A673 (cell line): ENCODE measurements around the gene TPO.

Experiments
- EZH2 ChIP-seq: fragments of 200-600 bp; sonication (generic); IDR thresholded peaks from 2 replicates; pipeline ENCODE4 v1.6.1; 2017; ENCODE audit warnings: borderline replicate concordance, low read depth, mild to moderate bottlenecking, mixed read lengths, antibody characterized with exemption, low read length; ENCODE audit not compliant: poor library complexity, severe bottlenecking
- TF ChIP-seq, protein P1 (sequence below): fragments of 300-800, 200-600 bp; sonication (generic); conservative IDR thresholded peaks from 2 replicates; pipeline ENCODE4 v1.5.1; 2017; ENCODE audit warnings: low read depth, mild to moderate bottlenecking, antibody characterized with exemption, low read length, moderate library complexity, mixed read lengths

DNA sequence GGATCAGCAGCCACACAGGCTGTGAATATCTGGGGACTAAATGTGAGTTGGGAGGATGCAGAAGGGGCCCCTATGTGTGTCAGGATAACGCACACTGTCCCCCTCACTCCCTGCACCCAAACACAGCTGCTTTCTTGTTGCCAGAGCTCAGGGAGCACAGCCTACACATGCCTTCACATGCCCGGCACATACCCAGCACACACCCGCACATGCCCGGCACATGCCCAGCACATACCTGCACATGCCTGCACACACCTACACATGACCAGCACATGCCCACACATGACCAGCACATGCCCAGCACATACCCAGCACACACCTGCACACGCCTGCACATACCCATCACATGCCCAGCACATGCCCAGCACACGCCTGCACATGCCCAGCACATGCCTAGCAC, 75.6 kb downstream of the TPO start:
- TF ChIP-seq, protein P1, sequence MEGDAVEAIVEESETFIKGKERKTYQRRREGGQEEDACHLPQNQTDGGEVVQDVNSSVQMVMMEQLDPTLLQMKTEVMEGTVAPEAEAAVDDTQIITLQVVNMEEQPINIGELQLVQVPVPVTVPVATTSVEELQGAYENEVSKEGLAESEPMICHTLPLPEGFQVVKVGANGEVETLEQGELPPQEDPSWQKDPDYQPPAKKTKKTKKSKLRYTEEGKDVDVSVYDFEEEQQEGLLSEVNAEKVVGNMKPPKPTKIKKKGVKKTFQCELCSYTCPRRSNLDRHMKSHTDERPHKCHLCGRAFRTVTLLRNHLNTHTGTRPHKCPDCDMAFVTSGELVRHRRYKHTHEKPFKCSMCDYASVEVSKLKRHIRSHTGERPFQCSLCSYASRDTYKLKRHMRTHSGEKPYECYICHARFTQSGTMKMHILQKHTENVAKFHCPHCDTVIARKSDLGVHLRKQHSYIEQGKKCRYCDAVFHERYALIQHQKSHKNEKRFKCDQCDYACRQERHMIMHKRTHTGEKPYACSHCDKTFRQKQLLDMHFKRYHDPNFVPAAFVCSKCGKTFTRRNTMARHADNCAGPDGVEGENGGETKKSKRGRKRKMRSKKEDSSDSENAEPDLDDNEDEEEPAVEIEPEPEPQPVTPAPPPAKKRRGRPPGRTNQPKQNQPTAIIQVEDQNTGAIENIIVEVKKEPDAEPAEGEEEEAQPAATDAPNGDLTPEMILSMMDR, result no peak
- no peak for TF ChIP-seq EZH2
